B cell (primary cell): ENCODE measurements around the gene MTF1.

Experiments used
- CTCF ChIP-seq: fragments of 200-600 bp; IDR thresholded peaks from one replicate; pipeline ENCODE4 v1.8.0; 2022; ENCODE audit warnings: antibody characterized with exemption, mild to moderate bottlenecking
- EZH2 ChIP-seq: IDR thresholded peaks from 2 replicates; pipeline ENCODE4 v1.6.1; 2012; ENCODE audit warnings: borderline replicate concordance, low read depth, mild to moderate bottlenecking, moderate library complexity, low read length; ENCODE audit not compliant: insufficient read depth, poor library complexity, severe bottlenecking

GRCh38 chr1:37797750-37798345 is 61.5 kb downstream of the MTF1 start:
- TF ChIP-seq CTCF: no peak
- no peak for TF ChIP-seq EZH2
